Activated CD8-positive, alpha-beta memory T cell treated with anti-CD3 and anti-CD28 coated beads for 4 hours (primary cell): Measurements from ENCODE around the gene VKORC1L1.
"Not testable (repeated sequence)": the region's sequence is repeated elsewhere in the genome, so short reads cannot be mapped to it uniquely, and the experiment has no call there.

Source experiments
- DNase-seq, 2 donors: peaks; one replicate each; pipeline ENCODE4 v3.0.0-alpha.2; 2020; ENCODE audit warnings: low read depth in 2 of 2

VKORC1L1 gene

DNA sequence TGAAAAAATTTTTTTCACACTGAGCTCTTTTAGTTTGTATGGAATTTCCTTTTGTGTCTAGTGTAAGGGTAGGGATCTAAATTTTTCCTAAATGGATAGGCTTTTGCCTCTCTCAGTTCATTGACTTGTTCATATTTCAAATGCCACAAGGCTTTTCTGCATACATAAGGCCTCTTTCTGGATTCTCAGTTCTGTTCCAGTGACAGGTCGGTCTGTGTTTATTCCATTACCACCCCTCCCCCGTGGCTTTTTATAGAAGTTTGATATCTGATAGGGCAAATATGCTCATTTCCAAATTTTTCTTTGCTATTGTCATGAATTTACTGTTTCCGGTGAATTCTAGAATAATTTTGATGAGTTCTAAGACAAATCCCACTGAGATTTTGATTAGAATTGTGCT is 12.7 kb downstream of the VKORC1L1 start:
- not testable (repeated sequence) for DNase-seq

- not testable (repeated sequence) for DNase-seq
Observed at GRCh38 chr7:65888434-65889156, 15.7 kb downstream of the VKORC1L1 start.

DNA sequence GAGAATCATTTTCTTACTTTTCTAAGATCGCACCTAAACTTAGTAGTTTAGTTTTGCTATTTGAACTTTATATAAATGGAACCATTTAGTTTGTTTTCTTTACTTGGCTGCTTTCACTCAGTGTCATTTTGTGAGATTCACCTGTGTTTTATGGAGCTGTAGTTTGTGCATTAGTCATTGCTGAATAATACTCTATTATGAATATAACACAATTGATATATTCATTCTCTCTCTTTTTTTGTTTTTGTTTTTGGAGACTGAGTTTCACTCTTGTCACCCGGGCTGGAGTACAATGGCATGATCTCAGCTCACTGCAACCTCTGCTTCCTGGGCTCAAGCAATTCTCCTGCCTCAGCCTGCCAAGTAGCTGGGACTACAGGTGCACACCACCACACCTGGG is 16.8 kb downstream of the VKORC1L1 start:
- DNase-seq: not testable (repeated sequence)

- no peak for DNase-seq
Observed at GRCh38 chr7:65892161-65892560, 19.3 kb downstream of the VKORC1L1 start.

DNA sequence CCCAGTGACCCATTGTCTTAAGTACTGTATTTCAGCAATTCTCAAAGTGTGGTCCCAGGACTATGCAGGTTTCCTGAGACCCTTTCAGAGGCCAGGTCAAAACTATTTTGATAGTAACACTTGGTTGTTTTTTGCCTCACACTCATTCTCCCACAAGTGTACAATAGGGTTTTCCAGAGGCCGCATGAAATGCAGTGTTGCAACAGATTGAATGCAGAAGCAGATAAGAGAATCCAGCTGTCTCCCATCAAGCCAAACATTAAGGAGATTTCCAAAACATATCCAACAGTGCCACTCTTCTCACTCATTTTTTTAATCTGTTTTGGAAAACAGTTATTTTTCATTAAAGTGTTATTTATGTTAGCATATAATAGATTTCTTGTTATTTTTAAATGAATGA is 20.0 kb downstream of the VKORC1L1 start:
- DNase-seq: no peak

- no peak for DNase-seq
Observed at GRCh38 chr7:65896279-65896870, 23.5 kb downstream of the VKORC1L1 start.

DNA sequence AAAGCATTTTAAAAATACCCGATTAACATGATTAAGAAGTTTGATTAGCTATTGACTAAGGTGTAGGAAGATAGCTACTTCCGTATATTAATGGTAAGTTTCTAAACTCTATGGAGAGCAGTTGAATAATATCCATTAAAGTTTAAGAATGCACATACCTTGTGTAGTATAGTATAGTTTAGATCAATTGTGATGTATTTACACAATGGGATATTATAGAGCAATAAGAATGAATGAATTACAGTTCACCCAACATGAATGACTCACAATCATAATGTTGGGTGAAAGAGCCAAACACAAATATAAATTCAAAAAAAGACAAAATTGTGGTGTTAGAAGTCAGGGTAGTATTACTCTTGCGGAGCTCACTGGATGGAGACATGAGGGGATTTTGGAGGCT is 24.4 kb downstream of the VKORC1L1 start:
- DNase-seq: not testable (repeated sequence)

- not testable (repeated sequence) for DNase-seq
Observed at GRCh38 chr7:65898677-65899447, 26.0 kb downstream of the VKORC1L1 start.

DNA sequence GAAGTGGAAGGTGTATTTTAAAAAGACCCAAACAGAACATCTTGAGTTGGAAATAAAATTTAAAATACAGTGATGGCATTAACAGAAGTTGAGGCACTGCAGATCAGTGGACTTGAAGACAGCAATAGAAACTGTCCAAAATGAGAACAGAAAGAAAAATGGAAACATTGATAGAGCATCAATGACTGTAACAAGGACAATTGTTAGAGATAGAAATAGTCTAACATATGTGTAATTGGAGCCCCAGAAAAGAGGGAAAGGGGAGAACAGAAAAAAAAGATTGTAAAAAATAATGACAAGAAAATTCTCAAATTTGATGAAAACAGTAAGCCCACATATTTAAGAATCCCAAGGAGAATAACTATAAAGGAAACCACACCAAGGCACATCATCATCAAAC is 29.4 kb downstream of the VKORC1L1 start:
- no peak for DNase-seq

DNA sequence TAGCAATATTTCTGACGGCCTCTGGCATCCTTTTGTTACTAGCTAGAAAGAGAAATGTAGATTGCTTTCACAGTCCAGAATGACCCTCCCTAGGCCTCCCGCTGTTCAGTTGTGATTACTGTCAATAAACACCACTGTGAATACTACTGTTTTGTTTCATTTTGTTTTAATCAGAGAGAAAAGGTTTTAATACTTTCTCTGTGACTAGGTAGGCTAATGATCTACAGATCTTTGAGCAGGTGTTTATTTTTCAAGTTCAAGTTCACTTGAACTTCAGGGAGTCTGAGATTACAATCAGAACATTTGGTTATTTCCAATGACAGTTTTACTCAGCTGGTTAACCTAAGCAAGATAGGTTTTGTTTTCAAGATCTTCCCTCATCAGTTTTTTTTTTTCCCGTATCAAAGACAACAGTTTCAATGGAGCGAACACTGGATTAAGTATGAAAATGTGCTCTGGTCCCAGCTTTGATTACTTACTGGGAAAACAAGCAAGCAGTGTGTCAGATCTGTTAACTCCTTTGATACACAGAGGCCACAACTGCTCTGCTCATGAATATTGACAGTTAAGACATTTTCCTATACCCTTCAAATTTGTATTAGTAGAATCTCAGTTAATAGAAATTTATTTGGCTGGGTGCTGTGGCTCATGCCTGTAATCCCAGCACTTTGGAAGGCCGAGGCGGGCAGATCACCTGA is 34.8 kb downstream of the VKORC1L1 start:
- DNase-seq: no peak

- no peak for DNase-seq
Observed at GRCh38 chr7:65910237-65910636, 37.4 kb downstream of the VKORC1L1 start.

DNA sequence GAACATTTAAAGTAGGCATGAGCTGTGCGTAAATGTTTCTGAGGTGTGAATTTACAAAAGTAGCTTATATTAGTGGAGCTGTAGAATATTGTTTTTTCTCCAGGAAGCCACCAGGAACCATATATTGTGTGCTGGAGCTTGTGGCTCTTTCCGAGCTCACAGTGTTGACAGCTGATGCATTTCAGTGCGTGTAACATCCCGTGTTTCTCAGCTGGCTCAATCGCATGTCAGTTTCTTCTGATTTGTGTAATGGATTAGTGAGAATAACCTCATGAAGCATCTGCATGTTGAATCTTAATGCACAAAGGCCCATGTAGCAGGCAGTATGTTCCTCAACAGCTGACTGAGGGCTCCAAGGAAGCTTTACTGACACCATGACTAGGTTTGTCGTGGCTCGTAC is 39.4 kb downstream of the VKORC1L1 start:
- DNase-seq: no peak

- no peak for DNase-seq
Observed at GRCh38 chr7:65915921-65916657, 43.2 kb downstream of the VKORC1L1 start.

DNA sequence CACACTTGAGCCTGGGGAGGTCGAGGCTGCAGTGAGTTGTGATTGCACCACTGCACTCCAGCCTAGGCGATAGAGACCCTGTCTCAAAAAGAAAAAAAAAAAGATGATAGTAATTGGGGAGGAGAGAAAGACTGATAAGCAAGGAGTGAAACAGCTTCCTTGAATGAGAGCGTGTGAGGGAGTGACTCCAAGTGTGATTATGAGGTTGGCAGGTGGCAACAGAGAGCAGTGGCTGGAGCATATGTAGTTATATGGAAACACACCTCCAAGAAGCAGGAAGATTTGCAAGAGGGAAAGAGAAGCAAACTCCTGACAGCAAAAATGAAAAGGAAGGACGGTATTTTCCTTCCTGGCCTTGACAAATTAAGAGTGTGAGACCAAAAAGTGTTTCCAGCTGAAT is 50.4 kb downstream of the VKORC1L1 start:
- DNase-seq: no peak

DNA sequence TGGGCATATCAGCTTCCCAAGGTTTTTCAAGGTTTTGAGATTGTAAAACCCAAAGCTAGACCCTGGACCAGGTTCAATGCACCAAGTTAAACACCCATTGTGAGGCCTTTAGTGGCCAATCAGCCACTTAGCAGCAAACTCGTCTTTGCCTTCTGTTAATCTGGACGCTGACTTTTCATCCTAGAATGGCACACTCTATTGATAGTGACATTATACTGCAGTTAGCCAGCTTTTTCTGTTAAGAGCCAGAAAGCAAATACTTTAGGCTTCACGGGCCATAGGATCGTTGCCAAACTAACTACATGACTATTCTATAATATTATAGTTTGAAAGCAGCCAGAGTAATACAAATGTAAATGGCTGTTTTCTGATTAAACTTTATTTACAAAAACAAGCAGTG is 51.3 kb downstream of the VKORC1L1 start:
- DNase-seq: no peak

DNA sequence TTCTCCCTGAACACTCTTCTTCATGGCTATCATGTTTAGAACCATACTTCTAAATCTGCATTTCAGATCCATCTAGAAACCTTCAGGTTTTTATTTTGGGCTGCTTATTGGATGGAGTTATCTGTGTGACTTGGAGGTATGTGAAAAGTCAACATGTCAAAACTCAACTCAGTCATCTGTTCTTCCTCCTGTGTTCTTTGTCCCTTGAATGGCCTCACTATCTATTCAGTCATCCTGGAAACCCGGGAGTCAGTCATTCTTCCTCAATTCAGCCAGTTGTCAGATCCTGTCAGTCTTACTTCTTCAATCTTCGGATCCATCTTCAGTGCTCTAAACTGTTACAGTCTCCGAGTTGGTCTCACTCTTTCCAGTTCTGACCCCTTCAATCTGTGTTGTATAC is 52.2 kb downstream of the VKORC1L1 start:
- no peak for DNase-seq

- no peak for DNase-seq
Observed at GRCh38 chr7:65926588-65926987, 53.7 kb downstream of the VKORC1L1 start.

GRCh38 chr7:65927489-65928448 is 54.9 kb downstream of the VKORC1L1 start:
- no peak for DNase-seq

GRCh38 chr7:65931685-65932084 is 58.8 kb downstream of the VKORC1L1 start:
- DNase-seq: no peak

GRCh38 chr7:65937296-65937695 is 64.4 kb downstream of the VKORC1L1 start:
- no peak for DNase-seq
